Body of pancreas (tissue), 4 donors: ENCODE results near the gene SAV1. TPM values are rescaled to one million over a fixed set of nuclear protein-coding genes. Genes with fewer than 3 reads are reported as not detected.

Experiments used
- ATAC-seq: fragments of 150-250 bp; one replicate; pipeline ENCODE4 v1.9.1; 2016
- DNase-seq, 4 donors: peaks; one replicate each; pipeline ENCODE4 v3.0.0-alpha.2; 2019
- H3K27ac ChIP-seq, 4 donors: fragments of 200-600 bp; sonication (generic); 1 replicate in 3 of 4; 2 replicates in 1 of 4; pipeline versions ENCODE4 v1.5.1 to v1.6.1; 2016 to 2019; ENCODE audit warnings: mild to moderate bottlenecking in 1 of 4, mixed read lengths in 1 of 4, moderate library complexity in 1 of 4
- H3K27me3 ChIP-seq, 2 donors: fragments of 200-600 bp; sonication (generic); one replicate each; pipeline ENCODE4 v1.6.0; 2016; ENCODE audit warnings: mild to moderate bottlenecking in 1 of 2
- H3K36me3 ChIP-seq, 2 donors: fragments of 200-600 bp; sonication (generic); replicated peaks in 1 of 2; 2 replicates each; pipeline ENCODE4 v1.5.1; 2016; ENCODE audit warnings: low read depth in 2 of 2; ENCODE audit not compliant: insufficient read depth in 1 of 2
- H3K4me1 ChIP-seq: fragments of 200-600 bp; sonication (generic); one replicate; pipeline ENCODE4 v1.6.0; 2016
- H3K4me3 ChIP-seq, 2 donors: fragments of 200-600 bp; sonication (generic); 1 replicate in 1 of 2; 2 replicates in 1 of 2; pipeline ENCODE4 v1.5.1; 2016 to 2019
- H3K9me3 ChIP-seq, 3 donors: fragments of 200-600 bp; sonication (generic); 1 replicate in 2 of 3; 2 replicates in 1 of 3; pipeline ENCODE4 v1.5.1; 2016
- POLR2A ChIP-seq, 3 donors: fragments of 450-650 bp; IDR thresholded peaks; one replicate each; pipeline ENCODE4 v1.6.1; 2016; ENCODE audit warnings: antibody characterized with exemption in 3 of 3, mild to moderate bottlenecking in 2 of 3
- WGBS, 2 donors: methylation state at CpG; one replicate each; pipeline ENCODE4 v1.1.5; 2017; 5-methylcytosine and 5-hydroxymethylcytosine counted together
- intact Hi-C: fragments of 100-400 bp; cut with DNase I; formaldehyde crosslinking; loops from one replicate; pipeline ENCODE4 v1.15.1; 2023
- total RNA-seq, 2 donors: library from RNA; depleted of rRNA; stranded (reverse); fragments of >200 nt; gene quantifications; one replicate each; pipeline ENCODE4 v1.1.0, GENCODE V29; 2016
- TF ChIP-seq, protein P1 (sequence below), 7 experiments: fragments of 450-650 bp in 4 of 7; fragments of 200-600 bp in 3 of 7; sonication (generic) in 3 of 7; IDR thresholded peaks; one replicate each; pipeline ENCODE4 v1.5.1; 2016 to 2019; ENCODE audit warnings: antibody characterized with exemption in 7 of 7

The SAV1 gene
- total RNA-seq, 2 donors from 2014 or later, result 55.0 to 94.9 TPM

DNA sequence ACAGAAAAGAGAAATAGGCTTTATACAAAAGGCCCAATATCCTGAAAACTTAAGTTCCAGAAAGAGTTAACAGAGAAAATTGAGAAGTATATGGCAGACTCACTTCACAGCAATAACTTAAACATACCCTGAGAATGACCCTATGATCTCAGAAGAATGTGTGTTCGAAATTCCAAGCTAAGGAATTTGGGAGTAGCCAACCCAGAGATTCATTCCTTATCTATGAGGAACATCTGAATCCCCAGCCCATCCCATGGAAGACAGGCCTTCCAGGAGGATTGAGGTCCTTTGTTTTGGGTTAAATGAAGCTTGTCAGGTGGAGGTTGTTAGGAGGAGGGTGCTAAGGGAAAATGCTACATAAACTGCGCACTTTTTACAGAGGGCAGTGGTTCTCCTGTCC lies 7.5 kb upstream of the SAV1 start:
- Histone ChIP-seq H3K9me3 (no peaks in the 10 kb centered on the region), H3K4me3 (no peak overlapping the region), H3K36me3 (no peaks in the 10 kb centered on the region), H3K4me1 (peaks cover 5% of the 10 kb centered on the region), H3K27me3 (no peaks in the 10 kb centered on the region), H3K27ac (no peak overlapping the region)
- DNase-seq, result no peak
- intact Hi-C loops, result no loop called here
- TF ChIP-seq, protein P1, sequence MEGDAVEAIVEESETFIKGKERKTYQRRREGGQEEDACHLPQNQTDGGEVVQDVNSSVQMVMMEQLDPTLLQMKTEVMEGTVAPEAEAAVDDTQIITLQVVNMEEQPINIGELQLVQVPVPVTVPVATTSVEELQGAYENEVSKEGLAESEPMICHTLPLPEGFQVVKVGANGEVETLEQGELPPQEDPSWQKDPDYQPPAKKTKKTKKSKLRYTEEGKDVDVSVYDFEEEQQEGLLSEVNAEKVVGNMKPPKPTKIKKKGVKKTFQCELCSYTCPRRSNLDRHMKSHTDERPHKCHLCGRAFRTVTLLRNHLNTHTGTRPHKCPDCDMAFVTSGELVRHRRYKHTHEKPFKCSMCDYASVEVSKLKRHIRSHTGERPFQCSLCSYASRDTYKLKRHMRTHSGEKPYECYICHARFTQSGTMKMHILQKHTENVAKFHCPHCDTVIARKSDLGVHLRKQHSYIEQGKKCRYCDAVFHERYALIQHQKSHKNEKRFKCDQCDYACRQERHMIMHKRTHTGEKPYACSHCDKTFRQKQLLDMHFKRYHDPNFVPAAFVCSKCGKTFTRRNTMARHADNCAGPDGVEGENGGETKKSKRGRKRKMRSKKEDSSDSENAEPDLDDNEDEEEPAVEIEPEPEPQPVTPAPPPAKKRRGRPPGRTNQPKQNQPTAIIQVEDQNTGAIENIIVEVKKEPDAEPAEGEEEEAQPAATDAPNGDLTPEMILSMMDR (IDR thresholded peaks at IDR 0.05), result no peak
- no peak for TF ChIP-seq POLR2A (IDR thresholded peaks at IDR 0.05)
- no peak for ATAC-seq
- WGBS, 2 donors, result 83 to 94% methylated on average over 2 of the region's 2 CpGs

DNA sequence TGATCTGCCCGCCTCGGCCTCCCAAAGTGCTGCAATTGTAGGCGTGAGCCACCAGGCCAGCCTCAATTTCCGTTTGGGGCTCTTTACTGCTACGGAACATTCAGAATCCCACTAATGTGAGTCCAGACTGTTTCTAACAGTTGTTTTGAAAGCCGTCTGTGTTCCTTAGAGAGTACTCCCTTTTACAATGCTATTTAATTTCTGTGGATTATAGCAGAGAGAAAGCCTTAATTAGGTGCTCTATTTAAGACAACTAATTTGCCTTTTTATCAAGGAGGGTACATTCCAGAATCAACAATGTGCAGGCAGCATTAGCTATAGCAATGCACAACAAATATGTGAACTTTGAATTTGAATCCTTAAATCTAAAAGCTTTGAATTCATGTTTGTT lies 2.8 kb upstream of the SAV1 start:
- 92 to 93% methylated on average over 6 of the region's 6 CpGs for WGBS, 2 donors
- Histone ChIP-seq H3K9me3 (no peaks in the 10 kb centered on the region), H3K4me3 (no peak overlapping the region), H3K27me3 (no peaks in the 10 kb centered on the region), H3K4me1 (peaks cover 14% of the 10 kb centered on the region), H3K27ac (no peak overlapping the region), H3K36me3 (no peaks in the 10 kb centered on the region)
- intact Hi-C loops, result no loop called here
- ATAC-seq, result no peak
- TF ChIP-seq, protein P1 (IDR thresholded peaks at IDR 0.05), result no peak
- no peak for TF ChIP-seq POLR2A (IDR thresholded peaks at IDR 0.05)
- DNase-seq, result no peak

DNA sequence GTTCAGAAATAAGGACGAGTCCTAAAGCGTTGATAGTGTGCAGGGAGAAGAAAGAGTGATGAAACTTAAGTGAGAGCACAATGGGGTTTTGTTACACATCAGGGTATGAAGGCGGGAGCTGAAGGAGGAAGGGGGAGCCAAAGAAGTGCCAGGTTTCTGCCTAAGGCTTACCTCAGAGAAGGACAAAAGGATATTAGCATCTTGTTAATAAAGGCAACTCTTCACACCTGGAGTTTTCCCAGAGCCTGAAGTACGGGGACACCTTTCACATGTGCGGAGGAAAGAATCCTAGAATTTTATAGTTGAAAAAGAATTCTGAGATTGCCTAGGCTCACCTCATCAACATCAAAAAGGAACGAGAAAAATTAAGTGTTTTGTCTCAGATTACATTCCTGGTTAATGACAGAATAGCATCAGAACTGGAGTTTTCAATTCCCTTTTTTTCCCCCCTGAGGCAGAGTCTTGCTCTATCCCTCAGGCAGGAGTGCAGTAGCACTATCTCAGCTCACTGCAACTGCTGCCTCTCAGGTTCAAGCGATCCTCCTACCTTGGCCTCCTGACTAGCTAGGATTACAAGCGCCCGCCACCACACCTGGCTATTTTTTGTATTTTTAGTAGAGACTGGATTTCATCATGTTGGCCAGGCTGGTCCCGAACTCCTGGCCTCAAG lies 2.2 kb upstream of the SAV1 start:
- H3K36me3 ChIP-seq, result no peaks in the 10 kb centered on the region
- DNase-seq (peak in 1 of 4 donors; percentile 29), ATAC-seq (no peak)
- H3K4me3 ChIP-seq, result no peak overlapping the region
- 70 to 76% methylated on average over 10 of the region's 10 CpGs for WGBS, 2 donors
- intact Hi-C loops, result no loop called here
- no peak for TF ChIP-seq POLR2A (IDR thresholded peaks at IDR 0.05)
- TF ChIP-seq, protein P1 (IDR thresholded peaks at IDR 0.05), result no peak
- H3K27ac ChIP-seq, result no peak overlapping the region
- H3K9me3 ChIP-seq, result no peaks in the 10 kb centered on the region
- H3K27me3 ChIP-seq, result no peaks in the 10 kb centered on the region
- H3K4me1 ChIP-seq, result peaks cover 14% of the 10 kb centered on the region

DNA sequence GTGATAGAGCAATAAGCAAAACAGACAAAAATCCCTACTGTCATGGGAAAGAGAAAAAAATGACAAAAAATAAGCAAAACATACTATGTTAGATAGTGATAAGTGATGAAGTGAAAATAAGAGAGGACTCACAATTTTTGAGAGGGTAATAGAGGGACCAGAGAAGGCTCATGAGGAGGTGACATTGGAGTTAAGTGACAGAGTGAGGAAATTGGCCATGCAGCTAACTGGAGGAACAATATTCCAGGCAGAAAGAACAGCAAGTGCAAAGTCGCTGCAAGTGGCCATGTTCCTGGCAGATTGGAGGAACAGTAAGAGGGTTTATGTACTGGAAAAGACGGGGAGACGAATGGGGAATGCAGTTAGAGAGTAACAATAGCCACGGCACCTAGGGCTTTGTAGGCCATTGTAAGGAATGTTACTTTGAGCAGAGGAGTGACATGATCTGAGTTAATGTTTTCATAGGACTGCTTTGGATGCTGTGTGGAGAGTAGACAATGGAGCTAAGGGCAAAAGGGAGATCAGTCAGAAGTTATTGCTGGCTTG lies 1.4 kb upstream of the SAV1 start:
- ATAC-seq (no peak), DNase-seq (no peak)
- Histone ChIP-seq H3K4me1 (peaks cover 17% of the 10 kb centered on the region), H3K27ac (peak overlapping the region; percentile 19 to 99 (median 97)), H3K27me3 (no peaks in the 10 kb centered on the region), H3K36me3 (no peaks in the 10 kb centered on the region), H3K9me3 (no peaks in the 10 kb centered on the region), H3K4me3 (no peak overlapping the region)
- TF ChIP-seq, protein P1 (IDR thresholded peaks at IDR 0.05), result no peak
- no peak for TF ChIP-seq POLR2A (IDR thresholded peaks at IDR 0.05)
- 83 to 84% methylated on average over 4 of the region's 4 CpGs for WGBS, 2 donors
- intact Hi-C loops, result no loop called here

DNA sequence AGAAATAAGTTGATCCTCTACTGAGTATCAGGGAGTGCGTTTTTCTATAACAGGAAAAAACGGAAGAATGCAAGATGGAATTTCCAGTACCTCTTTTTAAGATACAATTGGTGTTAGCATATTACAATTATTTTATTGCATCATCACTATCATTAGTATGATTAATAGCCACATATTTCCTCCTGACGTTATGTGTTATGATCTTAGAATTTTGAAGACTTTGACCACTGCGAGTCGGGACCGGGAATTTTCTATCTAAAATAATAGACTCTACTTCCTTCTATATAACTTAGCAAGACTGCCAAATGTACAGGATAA lies 679 bp upstream of the SAV1 start:
- H3K27me3 ChIP-seq, result no peaks in the 10 kb centered on the region
- TF ChIP-seq POLR2A (IDR thresholded peaks at IDR 0.05), result no peak
- TF ChIP-seq, protein P1 (IDR thresholded peaks at IDR 0.05), result no peak
- ATAC-seq (peak; percentile 1), DNase-seq (no peak)
- peak overlapping the region; percentile 21 to 57 for H3K4me3 ChIP-seq
- peaks cover 23% of the 10 kb centered on the region for H3K4me1 ChIP-seq
- no peaks in the 10 kb centered on the region for H3K9me3 ChIP-seq
- WGBS, 2 donors, result 1 to 2% methylated on average over 6 of the region's 6 CpGs
- no peaks in the 10 kb centered on the region for H3K36me3 ChIP-seq
- intact Hi-C loops, result no loop called here
- H3K27ac ChIP-seq, result peak overlapping the region; percentile 89 to 99 (median 97)
